Measurements from ENCODE around the gene ECEL1.

Gene ECEL1

DNA sequence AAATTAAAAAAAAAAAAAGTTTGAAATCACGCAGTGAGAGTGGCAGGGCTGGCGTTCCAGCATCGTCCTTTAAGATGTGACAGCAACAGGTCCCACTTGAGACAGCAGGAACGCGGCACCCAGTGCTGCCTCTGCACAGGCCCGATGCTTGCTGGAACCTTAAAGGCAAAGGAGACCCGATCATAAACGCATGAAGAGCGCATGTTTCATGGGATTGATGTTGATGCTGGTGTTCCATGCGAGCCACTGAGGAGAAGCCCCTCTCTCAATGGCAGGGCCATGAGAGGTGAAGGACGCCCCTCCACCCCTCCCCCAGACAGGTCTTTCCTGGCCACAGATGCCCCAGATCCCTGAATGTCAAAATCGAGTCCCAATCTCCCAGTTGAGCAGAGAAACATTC, 49.5 kb downstream of the ECEL1 start:
- Histone ChIP-seq H3K27ac (no peak overlapping the region), H3K4me2 (no peak overlapping the region), H3K27me3 (ENCODE audit: insufficient read depth, low read depth) (no peaks in the 10 kb centered on the region), H2AFZ (ENCODE audit: low read depth) (no peak overlapping the region), H3K4me3 (IDR thresholded peaks at IDR 0.05; ENCODE audit: insufficient read depth, low read depth, low read length) (no peak overlapping the region), H3K36me3 (ENCODE audit: insufficient read depth) (no peaks in the 10 kb centered on the region), H4K20me1 (ENCODE audit: insufficient read depth) (no peaks in the 10 kb centered on the region), H3K9ac (no peak overlapping the region), H3K79me2 (ENCODE audit: insufficient read depth, low read depth) (no peaks in the 10 kb centered on the region), H3K4me1 (ENCODE audit: low read depth, poor library complexity, severe bottlenecking) (no peaks in the 10 kb centered on the region)
- TF ChIP-seq, protein P1, sequence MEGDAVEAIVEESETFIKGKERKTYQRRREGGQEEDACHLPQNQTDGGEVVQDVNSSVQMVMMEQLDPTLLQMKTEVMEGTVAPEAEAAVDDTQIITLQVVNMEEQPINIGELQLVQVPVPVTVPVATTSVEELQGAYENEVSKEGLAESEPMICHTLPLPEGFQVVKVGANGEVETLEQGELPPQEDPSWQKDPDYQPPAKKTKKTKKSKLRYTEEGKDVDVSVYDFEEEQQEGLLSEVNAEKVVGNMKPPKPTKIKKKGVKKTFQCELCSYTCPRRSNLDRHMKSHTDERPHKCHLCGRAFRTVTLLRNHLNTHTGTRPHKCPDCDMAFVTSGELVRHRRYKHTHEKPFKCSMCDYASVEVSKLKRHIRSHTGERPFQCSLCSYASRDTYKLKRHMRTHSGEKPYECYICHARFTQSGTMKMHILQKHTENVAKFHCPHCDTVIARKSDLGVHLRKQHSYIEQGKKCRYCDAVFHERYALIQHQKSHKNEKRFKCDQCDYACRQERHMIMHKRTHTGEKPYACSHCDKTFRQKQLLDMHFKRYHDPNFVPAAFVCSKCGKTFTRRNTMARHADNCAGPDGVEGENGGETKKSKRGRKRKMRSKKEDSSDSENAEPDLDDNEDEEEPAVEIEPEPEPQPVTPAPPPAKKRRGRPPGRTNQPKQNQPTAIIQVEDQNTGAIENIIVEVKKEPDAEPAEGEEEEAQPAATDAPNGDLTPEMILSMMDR (conservative IDR thresholded peaks at IDR 0.05; ENCODE audit: low read depth, low read length) = no peak

DNA sequence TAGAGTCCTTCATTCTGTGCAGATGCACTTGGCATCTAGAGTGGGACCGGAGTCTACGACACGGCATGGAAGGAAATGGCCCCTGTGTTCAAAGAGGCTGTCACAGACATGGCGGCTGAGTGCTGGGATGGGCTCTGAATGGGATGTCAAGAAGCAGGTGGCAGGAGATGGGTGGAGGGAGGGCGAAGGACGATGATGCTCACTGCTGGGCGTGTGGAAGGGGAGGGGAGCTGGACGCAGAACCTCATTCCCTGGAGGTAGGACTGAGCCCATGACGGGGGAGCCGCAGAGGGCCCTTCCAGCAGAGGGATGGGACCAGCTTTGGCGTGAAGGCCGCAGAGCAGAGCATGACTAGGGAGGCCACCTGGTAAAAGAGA, 50.5 kb downstream of the ECEL1 start:
- no peaks in the 10 kb centered on the region for H3K79me2 ChIP-seq (ENCODE audit: insufficient read depth, low read depth)
- no peak overlapping the region for H3K9ac ChIP-seq
- no peak overlapping the region for H2AFZ ChIP-seq (ENCODE audit: low read depth)
- H3K27me3 ChIP-seq (ENCODE audit: insufficient read depth, low read depth) = no peaks in the 10 kb centered on the region
- H3K4me2 ChIP-seq = no peak overlapping the region
- no peaks in the 10 kb centered on the region for H3K4me1 ChIP-seq (ENCODE audit: low read depth, poor library complexity, severe bottlenecking)
- H3K27ac ChIP-seq = no peak overlapping the region
- H4K20me1 ChIP-seq (ENCODE audit: insufficient read depth) = no peaks in the 10 kb centered on the region
- TF ChIP-seq, protein P1 (conservative IDR thresholded peaks at IDR 0.05; ENCODE audit: low read depth, low read length) = no peak
- H3K4me3 ChIP-seq (IDR thresholded peaks at IDR 0.05; ENCODE audit: insufficient read depth, low read depth, low read length) = no peak overlapping the region
- H3K36me3 ChIP-seq (ENCODE audit: insufficient read depth) = no peaks in the 10 kb centered on the region

DNA sequence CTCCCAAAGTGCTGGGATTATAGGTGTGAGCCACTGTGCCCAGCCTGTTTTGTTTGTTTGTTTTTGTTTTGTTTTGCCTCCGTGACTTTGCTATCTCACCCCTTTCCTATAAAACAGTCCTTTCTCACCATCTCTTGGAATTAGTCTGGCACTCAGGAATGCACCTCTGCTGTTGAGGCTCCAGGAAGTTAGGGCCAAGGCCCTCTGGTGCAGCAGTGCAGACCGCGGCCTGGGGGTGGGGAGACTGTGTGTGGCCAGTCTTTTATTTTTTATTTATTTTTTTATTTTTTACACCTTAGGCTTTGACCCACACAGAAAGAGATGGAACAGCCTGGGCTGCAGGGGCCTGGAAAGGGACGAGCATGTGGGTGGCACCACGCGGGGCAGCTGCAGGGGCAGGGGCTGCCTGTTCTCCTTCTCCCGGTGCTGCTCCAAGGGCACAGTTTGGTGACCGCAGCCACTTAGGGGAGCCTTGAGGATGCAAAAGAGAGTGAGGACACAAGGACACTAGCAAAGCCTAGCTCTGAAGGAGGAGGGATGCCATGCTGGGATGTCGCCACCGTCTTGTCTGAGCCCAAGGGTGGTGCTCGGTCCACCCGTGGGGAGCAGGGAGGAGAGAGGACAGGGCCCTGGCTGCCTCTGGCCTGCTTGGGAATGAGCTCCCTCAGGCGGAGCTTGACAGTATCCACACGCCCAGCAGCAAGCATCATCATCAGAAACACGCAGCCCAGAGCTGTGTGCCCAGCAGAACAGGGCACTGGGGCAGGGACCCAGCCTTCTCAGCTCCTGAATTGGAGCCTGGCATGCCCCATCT, 51.0 kb downstream of the ECEL1 start:
- no peaks in the 10 kb centered on the region for H3K27me3 ChIP-seq (ENCODE audit: insufficient read depth, low read depth)
- no peak overlapping the region for H3K27ac ChIP-seq
- H3K4me3 ChIP-seq (IDR thresholded peaks at IDR 0.05; ENCODE audit: insufficient read depth, low read depth, low read length) = no peak overlapping the region
- no peaks in the 10 kb centered on the region for H3K79me2 ChIP-seq (ENCODE audit: insufficient read depth, low read depth)
- TF ChIP-seq, protein P1 (conservative IDR thresholded peaks at IDR 0.05; ENCODE audit: low read depth, low read length) = no peak
- no peak overlapping the region for H3K9ac ChIP-seq
- no peaks in the 10 kb centered on the region for H4K20me1 ChIP-seq (ENCODE audit: insufficient read depth)
- no peaks in the 10 kb centered on the region for H3K36me3 ChIP-seq (ENCODE audit: insufficient read depth)
- no peak overlapping the region for H2AFZ ChIP-seq (ENCODE audit: low read depth)
- H3K4me1 ChIP-seq (ENCODE audit: low read depth, poor library complexity, severe bottlenecking) = no peaks in the 10 kb centered on the region
- no peak overlapping the region for H3K4me2 ChIP-seq

DNA sequence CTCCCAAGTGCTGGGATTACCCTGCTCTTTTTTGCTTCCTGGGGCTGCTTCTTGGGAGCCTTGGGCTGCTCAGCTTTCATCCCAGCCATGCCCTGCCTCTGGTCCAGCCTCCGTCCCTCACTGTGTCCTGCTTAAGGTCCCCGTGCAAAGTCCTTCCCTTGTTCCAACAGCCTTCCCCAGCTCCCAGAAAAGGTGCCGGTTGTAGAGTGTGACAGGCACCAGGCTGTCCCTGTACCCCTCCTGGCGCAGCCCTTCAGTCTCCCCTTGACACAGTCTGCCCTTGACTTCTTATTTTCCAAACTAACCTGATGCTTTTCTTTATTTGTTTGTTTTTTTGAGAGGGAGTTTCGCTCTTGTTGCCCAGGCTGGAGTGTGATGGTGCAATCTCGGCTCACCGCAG, 51.8 kb downstream of the ECEL1 start:
- H3K9ac ChIP-seq = no peak overlapping the region

More for the DNA sequence above, 51.8 kb downstream of the ECEL1 start:
- Histone ChIP-seq H4K20me1 (ENCODE audit: insufficient read depth) (no peaks in the 10 kb centered on the region), H3K36me3 (ENCODE audit: insufficient read depth) (no peaks in the 10 kb centered on the region), H3K79me2 (ENCODE audit: insufficient read depth, low read depth) (no peaks in the 10 kb centered on the region), H3K4me3 (IDR thresholded peaks at IDR 0.05; ENCODE audit: insufficient read depth, low read depth, low read length) (no peak overlapping the region), H2AFZ (ENCODE audit: low read depth) (no peak overlapping the region), H3K27me3 (ENCODE audit: insufficient read depth, low read depth) (no peaks in the 10 kb centered on the region), H3K27ac (no peak overlapping the region), H3K4me1 (ENCODE audit: low read depth, poor library complexity, severe bottlenecking) (no peaks in the 10 kb centered on the region), H3K4me2 (no peak overlapping the region)
- TF ChIP-seq, protein P1 (conservative IDR thresholded peaks at IDR 0.05; ENCODE audit: low read depth, low read length) = no peak

Measured in KMS-11 (cell line).